HCT116 (cell line): Measurements from ENCODE around the gene PGLYRP4. TPM values are rescaled to one million over a fixed set of nuclear protein-coding genes. Genes with fewer than 3 reads are reported as not detected.
"Not testable (repeated sequence)": the region's sequence is repeated elsewhere in the genome, so short reads cannot be mapped to it uniquely, and the experiment has no call there.

ENCODE experiments used
- ATAC-seq: fragments of 200-7000 bp; cut with Tn5 transposase; 2 replicates; pipeline ENCODE4 v1.9.1; 2020; ENCODE audit warnings: mild to moderate bottlenecking, moderate library complexity
- BruUV-seq: library from RNA; stranded (reverse); fragments of 400-500 nt; replicated peaks from 2 replicates; lab custom pipeline; 2021; lab: Mats Ljungman, UMichigan
- CTCF ChIA-PET: fragments of 300-600 bp; sonication (Branson Sonifier 250); formaldehyde crosslinking; loops from one replicate; lab custom pipeline; 2021; ENCODE audit warnings: antibody characterized with exemption; lab: Charles Lee
- POLR2A ChIA-PET: fragments of 300-600, 350-600 bp; sonication (Branson Sonifier 250); formaldehyde crosslinking; loops from one replicate; lab custom pipeline; 2021; ENCODE audit warnings: antibody characterized with exemption; lab: Charles Lee
- RAD21 ChIA-PET, 2 experiments: fragments of 300-600 bp; sonication (Branson Sonifier 250); formaldehyde crosslinking; loops; one replicate each; lab custom pipeline; 2023; ENCODE audit warnings: low total read pairs in 2 of 2; ENCODE audit not compliant: uncharacterized antibody in 2 of 2, unreplicated experiment in 2 of 2, low non-redundant PET in 1 of 2; lab: Charles Lee
- DNase-seq: peaks from one replicate; pipeline ENCODE4 v3.0.0-alpha.2; 2010; ENCODE audit warnings: low read depth, low spot score
- H2AFZ ChIP-seq: fragments of 200-600 bp; shearing (Covaris generic), sonication (generic); 2 replicates; pipeline ENCODE4 v1.6.1; 2017; ENCODE audit warnings: low read depth, mixed run types, mixed read lengths, antibody characterized with exemption, low read length; ENCODE audit not compliant: poor library complexity, severe bottlenecking
- H3K27ac ChIP-seq: 2 replicates; pipeline ENCODE4 v1.5.1; 2012; ENCODE audit warnings: low read depth, low read length
- H3K27me3 ChIP-seq: fragments of 200-600 bp; sonication (generic); 2 replicates; pipeline ENCODE4 v1.6.1; 2016; ENCODE audit warnings: mixed run types, low read length, mixed read lengths; ENCODE audit not compliant: insufficient read depth
- H3K36me3 ChIP-seq, 2 experiments: fragments of 200-500 bp in 1 of 2; fragments of 200-600 bp in 1 of 2; sonication (Bioruptor generic) in 1 of 2; sonication (generic) in 1 of 2; 2 replicates each; pipeline versions ENCODE4 v1.5.1 to v1.6.1; 2014 to 2016; ENCODE audit warnings: low read length in 2 of 2, inconsistent platforms in 1 of 2, mixed read lengths in 1 of 2, mixed run types in 1 of 2; ENCODE audit not compliant: insufficient read depth in 2 of 2, control insufficient read depth in 1 of 2
- H3K4me1 ChIP-seq, 2 experiments: fragments of 200-600 bp in 1 of 2; sonication (generic) in 1 of 2; 2 replicates each; pipeline versions ENCODE4 v1.5.1 to v1.6.1; 2012 to 2017; ENCODE audit warnings: low read length in 2 of 2, inconsistent platforms in 1 of 2, mild to moderate bottlenecking in 1 of 2, mixed read lengths in 1 of 2, mixed run types in 1 of 2, moderate library complexity in 1 of 2; ENCODE audit not compliant: insufficient read depth in 2 of 2, control insufficient read depth in 1 of 2
- H3K4me2 ChIP-seq: fragments of 200-600 bp; sonication (generic); 2 replicates; pipeline ENCODE4 v1.6.1; 2017; ENCODE audit warnings: mixed run types, low read length, mixed read lengths
- H3K4me3 ChIP-seq, 2 experiments: fragments of 200-600 bp in 1 of 2; sonication (generic) in 1 of 2; replicated peaks in 1 of 2; 2 replicates each; pipeline ENCODE4 v1.5.1; 2011 to 2016; ENCODE audit warnings: low read length in 2 of 2, control low read depth in 1 of 2, low read depth in 1 of 2, mild to moderate bottlenecking in 1 of 2, mixed read lengths in 1 of 2, mixed run types in 1 of 2
- H3K79me2 ChIP-seq: fragments of 200-600 bp; sonication (generic); 2 replicates; pipeline ENCODE4 v1.6.1; 2017; ENCODE audit warnings: mild to moderate bottlenecking, mixed run types, low read length, moderate library complexity, mixed read lengths; ENCODE audit not compliant: insufficient read depth
- H3K9ac ChIP-seq: fragments of 200-600 bp; sonication (generic); 2 replicates; pipeline ENCODE4 v1.6.1; 2016; ENCODE audit warnings: low read length, mixed read lengths
- H3K9me2 ChIP-seq: fragments of 200-600 bp; sonication (generic), shearing (Covaris generic); 2 replicates; pipeline ENCODE4 v1.6.1; 2017; ENCODE audit warnings: mixed run types, mild to moderate bottlenecking, moderate library complexity; ENCODE audit not compliant: insufficient read depth
- H3K9me3 ChIP-seq, 2 experiments: fragments of 200-500 bp in 1 of 2; fragments of 200-600 bp in 1 of 2; sonication (Bioruptor generic) in 1 of 2; sonication (generic) in 1 of 2; 2 replicates each; pipeline ENCODE4 v1.6.1; 2014 to 2017; ENCODE audit warnings: low read length in 2 of 2, mixed read lengths in 2 of 2, inconsistent platforms in 1 of 2, low read depth in 1 of 2, mild to moderate bottlenecking in 1 of 2, mixed run types in 1 of 2, moderate library complexity in 1 of 2; ENCODE audit not compliant: control insufficient read depth in 1 of 2, insufficient read depth in 1 of 2
- H4K20me1 ChIP-seq: fragments of 200-600 bp; sonication (generic), shearing (Covaris generic); 2 replicates; pipeline ENCODE4 v1.6.1; 2017; ENCODE audit warnings: mixed run types, mild to moderate bottlenecking, moderate library complexity; ENCODE audit not compliant: insufficient read depth
- ATF3 ChIP-seq: IDR thresholded peaks from 2 replicates; pipeline ENCODE4 v1.6.1; 2012
- CBX3 ChIP-seq: IDR thresholded peaks from 2 replicates; pipeline ENCODE4 v1.6.1; 2012; ENCODE audit warnings: low read depth
- CTCF ChIP-seq, 3 experiments: fragments of 200-600 bp in 1 of 3; sonication (generic) in 1 of 3; IDR thresholded peaks in 2 of 3; conservative IDR thresholded peaks in 1 of 3; 2 replicates each; pipeline ENCODE4 v1.5.1; 2012 to 2017; ENCODE audit warnings: low read depth in 2 of 3, low read length in 2 of 3, antibody characterized with exemption in 1 of 3, borderline replicate concordance in 1 of 3, control low read depth in 1 of 3, mild to moderate bottlenecking in 1 of 3, mixed read lengths in 1 of 3, mixed run types in 1 of 3, moderate library complexity in 1 of 3; ENCODE audit not compliant: insufficient read depth in 1 of 3
- ELF1 ChIP-seq: IDR thresholded peaks from 2 replicates; pipeline ENCODE4 v1.6.1; 2012; ENCODE audit warnings: low read depth, borderline replicate concordance
- JUND ChIP-seq: IDR thresholded peaks from 2 replicates; pipeline ENCODE4 v1.6.1; 2012
- MAX ChIP-seq: IDR thresholded peaks from 2 replicates; pipeline ENCODE4 v1.6.1; 2012
- SP1 ChIP-seq: IDR thresholded peaks from 2 replicates; pipeline ENCODE4 v1.6.1; 2012; ENCODE audit warnings: low read depth
- SRF ChIP-seq: IDR thresholded peaks from 2 replicates; pipeline ENCODE4 v1.6.1; 2012; ENCODE audit warnings: low read depth
- YY1 ChIP-seq: IDR thresholded peaks from 2 replicates; pipeline ENCODE4 v1.6.1; 2011; ENCODE audit warnings: low read length, low read depth, moderate library complexity, mild to moderate bottlenecking; ENCODE audit not compliant: insufficient replicate concordance; ENCODE audit errors: extremely low read depth
- ZBTB33 ChIP-seq: IDR thresholded peaks from 2 replicates; pipeline ENCODE4 v1.6.1; 2011; ENCODE audit warnings: mild to moderate bottlenecking, low read length, moderate library complexity; ENCODE audit not compliant: insufficient replicate concordance; ENCODE audit errors: extremely low read depth
- ZFX ChIP-seq: fragments of 450-650 bp; IDR thresholded peaks from 2 replicates; pipeline ENCODE4 v1.6.1; 2017
- ZNF274 ChIP-seq: fragments of 200-500 bp; sonication (Bioruptor generic); IDR thresholded peaks from 2 replicates; pipeline ENCODE4 v1.6.1; 2014; ENCODE audit warnings: mild to moderate bottlenecking, low read depth, low read length, inconsistent platforms
- intact Hi-C: fragments of 100-400 bp; cut with micrococcal nuclease; formaldehyde crosslinking; loops from 2 replicates; pipeline ENCODE4 v1.10.0; 2022
- total RNA-seq: library from RNA; stranded (reverse); gene quantifications from one replicate; pipeline ENCODE4 v1.2.1, GENCODE V29; 2021; ENCODE audit not compliant: unreplicated experiment

The PGLYRP4 gene
- total RNA-seq, 1 experiment from 2014 or later = not detected

- Histone ChIP-seq H2AFZ (no peak overlapping the region), H3K4me1 (no peaks in the 10 kb centered on the region), H3K4me2 (no peak overlapping the region), H4K20me1 (no peaks in the 10 kb centered on the region), H3K9ac (no peak overlapping the region), H3K36me3 (no peaks in the 10 kb centered on the region), H3K4me3 (no peak overlapping the region), H3K9me3 (no peaks in the 10 kb centered on the region), H3K27ac (no peak overlapping the region), H3K79me2 (no peaks in the 10 kb centered on the region), H3K27me3 (peaks cover 53% of the 10 kb centered on the region), H3K9me2 (no peaks in the 10 kb centered on the region)
- intact Hi-C loops = no loop called here
- no TSS peak for BruUV-seq
- TF ChIP-seq ELF1 = no peak
- TF ChIP-seq JUND = no peak
- TF ChIP-seq YY1 = no peak
- TF ChIP-seq MAX = no peak
- no peak for TF ChIP-seq SP1
- TF ChIP-seq CTCF (IDR thresholded peaks at IDR 0.05 in 2 of 3, conservative IDR thresholded peaks at IDR 0.05 in 1 of 3; ENCODE audit: borderline replicate concordance in 1 of 3, insufficient read depth in 1 of 3, low read depth in 2 of 3, low read length in 2 of 3) = no peak
- TF ChIP-seq ZBTB33 = no peak
- no peak for TF ChIP-seq ZNF274
- TF ChIP-seq ZFX = no peak
- no peak for TF ChIP-seq CBX3
- no peak for TF ChIP-seq SRF
- TF ChIP-seq ATF3 = no peak
- RAD21 ChIA-PET = no interaction called here
- DNase-seq (no peak), ATAC-seq (no peak)
- POLR2A ChIA-PET = no interaction called here
- CTCF ChIA-PET = interaction anchor here (1.4 kb wide), 1 partner anchor 147 kb away, joined by 3 read pairs; no protein-coding TSS in a partner anchor
These were observed 785 bp downstream of the PGLYRP4 start for GRCh38 chr1:153347856-153348255.

GRCh38 chr1:153347049-153347448 is 1.6 kb downstream of the PGLYRP4 start:
- H3K9me3 ChIP-seq, H3K79me2 ChIP-seq, H4K20me1 ChIP-seq, RAD21 ChIA-PET, H3K4me2 ChIP-seq, H3K9ac ChIP-seq, H3K27ac ChIP-seq, H3K4me3 ChIP-seq, H3K9me2 ChIP-seq, H3K4me1 ChIP-seq, H2AFZ ChIP-seq, ATAC-seq, POLR2A ChIA-PET, CTCF ChIA-PET, H3K36me3 ChIP-seq, DNase-seq, BruUV-seq, intact Hi-C loops: not testable (repeated sequence)
- H3K27me3 ChIP-seq = peaks cover 56% of the 10 kb centered on the region
